HG02981 (cell line): ENCODE results near the gene SLC16A5.
"Not testable (repeated sequence)": the region's sequence is repeated elsewhere in the genome, so short reads cannot be mapped to it uniquely, and the experiment has no call there.

Experiments
- ATAC-seq: cut with Tn5 transposase; IDR thresholded peaks from one replicate; pipeline ENCODE4 v1.9.1; 2021; ENCODE audit warnings: mild to moderate bottlenecking, moderate library complexity; ENCODE audit not compliant: unreplicated experiment

Gene SLC16A5

DNA sequence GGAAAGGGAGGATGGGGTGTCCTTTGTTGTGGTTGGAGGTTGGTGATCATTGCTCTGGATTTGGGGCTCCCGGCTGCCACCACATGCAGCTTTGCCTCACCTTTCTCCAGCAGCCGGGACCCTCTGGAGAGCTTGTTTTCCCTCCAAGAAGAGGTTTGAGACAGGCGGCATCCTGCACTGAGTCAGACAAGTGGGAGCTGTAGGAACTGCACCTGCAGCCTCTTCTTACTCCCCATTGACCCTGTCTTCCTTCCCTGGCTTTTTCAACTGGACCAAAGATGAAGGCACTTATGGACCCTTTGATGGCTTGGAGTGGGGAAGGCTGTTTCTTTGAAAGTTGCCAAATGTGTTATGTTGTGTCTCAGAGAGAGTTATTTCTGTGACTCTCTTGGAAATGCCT is 24.1 kb upstream of the SLC16A5 start:
- ATAC-seq: no peak

DNA sequence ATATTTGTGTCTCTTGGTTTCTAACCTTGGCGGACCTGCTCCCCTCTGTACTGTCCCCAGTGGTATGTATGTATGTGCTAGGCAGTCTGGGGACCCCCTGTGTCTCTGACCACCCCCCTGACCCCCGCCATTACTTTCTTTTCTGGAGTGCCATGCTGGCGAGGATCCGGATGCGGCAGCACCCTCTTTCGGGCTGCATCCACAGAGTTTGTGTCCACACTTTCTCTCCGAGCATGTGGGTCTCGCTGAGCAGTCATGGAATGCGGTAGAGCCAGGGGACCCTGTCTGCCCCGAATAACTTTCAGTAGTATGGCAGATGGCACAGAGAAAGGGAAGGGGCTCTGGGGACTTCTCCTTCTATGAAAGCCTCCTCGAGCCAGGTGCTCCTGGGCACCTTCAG is 23.7 kb upstream of the SLC16A5 start:
- ATAC-seq: no peak

DNA sequence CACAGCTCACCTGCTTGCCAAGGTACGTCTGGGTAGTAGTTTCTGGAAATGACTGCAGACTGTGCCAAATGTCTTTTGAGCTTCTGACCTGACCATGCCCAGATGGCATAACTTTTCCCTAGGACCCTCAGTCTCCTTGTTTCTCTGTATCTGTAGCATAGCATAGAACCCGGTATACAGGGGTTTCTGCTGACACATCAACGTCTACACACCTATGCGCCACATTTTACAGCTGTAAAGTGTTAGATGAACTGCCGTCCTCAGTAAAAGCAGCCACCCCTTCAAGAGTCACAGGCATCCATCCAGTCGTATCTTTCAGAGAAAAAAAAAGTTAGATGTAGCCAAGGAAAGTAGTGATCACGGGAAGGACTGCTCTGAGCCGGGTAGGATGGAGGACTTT is 23.3 kb upstream of the SLC16A5 start:
- no peak for ATAC-seq

DNA sequence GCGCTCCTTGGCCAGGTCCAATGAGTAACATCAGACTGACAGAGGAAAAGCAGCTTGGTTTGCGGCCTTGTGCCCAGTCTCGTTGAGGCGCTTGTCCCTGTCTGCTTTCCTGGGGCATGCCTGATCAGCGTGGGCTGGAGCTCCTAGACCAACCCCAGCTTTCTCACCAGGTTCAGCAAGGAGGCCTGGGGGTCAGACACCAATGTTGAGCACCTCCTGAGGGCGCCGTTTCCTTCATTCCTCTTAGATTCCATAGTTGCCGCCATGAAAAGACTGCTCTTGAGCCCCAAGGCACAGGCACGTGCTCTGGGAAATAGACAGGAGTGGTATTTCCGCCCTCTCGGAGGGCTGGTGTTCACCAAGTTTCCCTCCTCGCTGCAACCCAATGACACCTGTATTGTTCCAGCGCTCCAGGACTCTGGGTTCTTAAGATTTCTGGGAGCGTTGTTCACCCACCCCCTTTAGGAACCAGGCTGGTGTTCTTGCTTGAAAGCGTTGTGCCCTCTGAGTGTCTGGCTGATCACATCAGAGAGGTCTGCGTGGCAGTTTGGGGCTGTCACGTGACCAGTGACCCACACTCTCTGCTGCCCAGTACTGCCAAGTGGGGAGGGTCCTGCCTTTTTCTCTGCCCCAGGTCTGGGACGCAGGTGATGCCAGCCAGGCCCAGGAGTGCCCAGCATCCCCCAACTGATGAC is 22.7 kb upstream of the SLC16A5 start:
- no peak for ATAC-seq

DNA sequence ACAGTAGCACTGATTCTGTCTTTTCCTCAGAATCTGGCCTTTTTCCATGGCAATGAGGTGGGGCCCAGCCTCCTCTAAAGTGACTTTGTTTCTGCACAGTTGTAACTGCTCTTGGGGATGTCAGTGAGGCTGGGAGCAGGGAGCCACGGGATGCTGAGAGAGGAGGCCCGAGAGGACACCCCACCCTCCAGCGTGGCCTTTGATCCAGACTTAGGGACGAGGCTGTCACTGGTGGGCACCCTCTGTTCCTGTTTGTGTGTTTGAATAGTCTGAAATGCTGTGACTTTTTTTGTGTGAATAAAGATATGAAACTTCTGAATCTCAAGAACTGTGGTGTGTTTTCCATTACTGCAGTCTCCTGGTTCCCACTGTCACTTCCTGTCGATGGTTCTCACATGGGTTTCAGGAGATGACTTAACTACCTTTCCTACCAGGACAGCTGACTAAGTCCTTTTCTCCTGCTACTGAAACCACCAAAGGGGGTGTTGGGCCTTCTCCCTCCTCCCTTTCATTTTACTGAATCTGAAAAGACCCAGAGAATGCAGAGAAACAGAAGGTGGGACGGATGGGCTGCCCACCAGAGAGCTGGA is 22.1 kb upstream of the SLC16A5 start:
- no peak for ATAC-seq

DNA sequence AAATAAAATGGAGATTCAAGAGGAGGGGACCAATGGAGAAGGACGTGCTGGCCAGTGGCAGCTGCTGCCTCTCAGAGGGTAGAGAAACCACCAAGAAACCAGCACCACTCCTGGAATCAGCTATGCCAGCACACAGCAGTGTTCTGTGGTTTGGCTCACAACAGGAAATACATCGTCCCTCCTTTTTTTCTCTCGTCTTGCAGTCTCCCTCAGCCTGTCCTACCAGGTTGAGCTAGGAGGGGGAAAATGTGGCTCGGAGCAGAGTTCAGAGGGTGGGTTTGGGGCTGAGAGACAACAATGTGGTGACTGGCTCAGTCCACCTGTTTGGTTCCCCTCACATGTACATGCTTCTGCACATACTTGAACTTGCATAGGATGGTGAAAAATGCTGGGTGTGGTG is 19.9 kb upstream of the SLC16A5 start:
- no peak for ATAC-seq

DNA sequence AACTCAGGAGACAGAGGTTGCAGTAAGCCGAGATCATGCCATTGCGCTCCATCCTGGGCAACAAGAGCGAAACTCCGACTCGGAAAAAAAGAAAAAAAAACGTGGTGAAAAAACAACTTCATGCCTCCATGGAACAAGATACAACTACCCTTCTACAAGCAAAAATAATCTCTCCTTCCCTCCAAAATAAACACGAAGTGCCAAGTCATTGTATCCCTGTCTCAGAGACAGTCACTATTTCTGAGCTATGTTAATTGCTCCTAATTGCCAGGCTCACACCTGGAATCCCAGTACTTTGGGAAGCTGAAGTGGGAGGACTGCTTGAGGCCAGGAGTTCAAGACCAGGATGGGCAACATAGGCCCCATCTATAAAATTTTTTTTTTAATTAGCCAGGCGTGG is 19.0 kb upstream of the SLC16A5 start:
- no peak for ATAC-seq

DNA sequence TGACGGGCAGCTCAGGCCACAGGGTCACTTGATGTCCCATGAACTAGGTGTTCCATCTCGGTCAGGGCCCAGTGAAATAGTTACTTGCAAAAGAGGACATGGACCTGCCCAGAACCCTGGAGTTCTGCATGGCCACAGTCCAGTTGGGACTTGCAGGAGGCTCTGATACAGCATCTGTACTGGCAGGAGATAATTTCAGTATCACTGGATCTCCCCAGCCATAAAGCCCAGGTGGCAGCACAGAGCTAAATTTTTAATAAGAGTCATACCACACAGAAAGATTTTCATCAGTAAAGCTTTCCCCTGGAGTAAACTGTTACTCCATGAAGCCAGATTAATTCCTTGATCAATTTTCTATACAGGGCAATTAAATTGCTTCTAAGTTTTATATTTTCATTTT is 18.0 kb upstream of the SLC16A5 start:
- no peak for ATAC-seq

DNA sequence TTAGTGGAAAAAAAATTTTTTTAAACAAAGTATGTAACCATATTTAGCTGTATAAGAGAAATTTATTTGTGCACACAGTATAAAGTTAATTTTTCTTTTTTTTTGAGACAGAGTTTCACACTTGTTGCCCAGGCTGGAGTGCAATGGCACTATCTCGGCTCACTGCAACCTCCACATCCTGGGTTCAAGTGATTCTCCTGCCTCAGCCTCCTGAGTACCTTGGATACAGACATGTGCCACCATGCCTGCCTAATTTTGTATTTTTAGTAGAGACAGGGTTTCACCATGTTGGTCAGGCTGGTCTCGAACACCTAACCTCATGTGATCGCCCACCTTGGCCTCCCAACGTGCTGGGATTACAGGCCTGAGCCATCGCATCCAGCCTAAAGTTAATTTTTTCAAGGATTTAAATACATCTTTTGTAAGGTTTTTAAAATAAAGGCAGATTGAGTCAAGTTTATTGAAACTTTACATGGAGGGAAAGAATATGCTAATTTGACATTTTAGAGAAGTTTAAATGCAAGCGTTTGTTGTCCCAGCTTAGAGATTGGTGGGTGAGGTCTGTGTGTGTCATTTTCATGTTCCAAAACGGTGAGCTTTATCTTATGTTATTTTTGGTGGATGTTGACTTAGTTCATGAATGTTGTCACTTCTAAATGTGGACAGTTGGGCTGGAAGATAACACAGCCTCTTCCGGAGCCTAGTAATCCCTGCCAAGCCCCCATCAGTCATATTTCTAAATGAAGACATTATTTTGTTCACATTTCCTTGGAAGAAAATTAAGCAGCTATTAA is 16.1 kb upstream of the SLC16A5 start:
- ATAC-seq: not testable (repeated sequence)

DNA sequence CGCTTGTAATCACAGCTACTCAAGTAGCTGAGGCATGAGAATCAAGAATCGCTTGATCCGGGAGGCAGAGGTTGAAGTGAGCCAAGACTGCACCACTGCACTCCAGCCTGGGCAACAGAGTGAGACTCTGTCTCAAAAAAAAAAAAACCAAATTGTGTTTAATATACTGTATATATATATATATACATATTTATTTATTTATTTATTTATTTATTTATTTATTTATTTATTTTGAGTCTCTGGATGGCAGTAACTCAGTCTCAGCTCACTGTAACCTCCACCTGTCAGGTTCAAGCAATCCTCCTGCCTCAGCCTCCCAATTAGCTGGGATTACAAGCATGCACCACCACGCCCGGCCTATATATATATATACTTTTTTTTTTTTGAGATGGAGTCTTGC is 14.8 kb upstream of the SLC16A5 start:
- not testable (repeated sequence) for ATAC-seq

DNA sequence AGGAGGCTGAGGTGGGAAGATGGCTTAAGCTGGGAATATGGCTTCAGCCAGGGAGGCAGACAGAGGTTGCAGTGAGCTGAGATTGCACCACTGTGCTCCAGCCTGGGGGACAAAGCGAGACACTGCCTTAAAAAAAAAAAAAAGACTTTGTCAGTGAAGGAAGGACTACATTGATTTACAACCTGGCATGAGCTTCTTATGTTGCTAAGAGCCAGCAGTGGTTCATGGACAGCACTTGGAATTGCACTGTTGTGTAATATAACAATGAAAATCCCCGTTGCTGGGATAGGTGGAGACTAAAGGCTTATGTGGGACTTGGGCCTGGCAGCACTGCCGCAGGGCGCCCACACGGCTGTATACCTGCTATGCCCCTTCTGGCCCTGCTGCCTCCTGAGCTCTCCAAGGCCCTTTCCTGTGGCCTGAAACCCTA is 14.1 kb upstream of the SLC16A5 start:
- no peak for ATAC-seq

DNA sequence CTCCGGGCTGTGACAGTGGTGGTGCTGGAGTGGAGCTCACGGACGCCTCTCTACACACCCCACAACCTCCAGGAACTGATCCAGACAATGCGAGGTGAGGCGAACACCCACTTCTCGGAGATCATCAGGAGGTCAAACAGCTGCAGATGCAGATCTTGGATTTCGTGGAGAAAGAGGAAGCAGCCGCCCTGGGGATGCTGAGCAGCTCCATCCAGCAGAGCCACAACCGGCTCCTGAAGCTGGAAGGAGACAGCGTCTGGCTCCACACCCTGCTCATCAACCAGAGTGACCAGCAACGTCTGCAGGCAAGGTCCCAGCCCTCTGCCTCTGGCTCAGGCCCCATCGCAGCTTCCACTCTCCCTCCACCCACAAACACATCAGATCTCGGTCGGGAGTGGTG is 13.2 kb upstream of the SLC16A5 start:
- no peak for ATAC-seq

DNA sequence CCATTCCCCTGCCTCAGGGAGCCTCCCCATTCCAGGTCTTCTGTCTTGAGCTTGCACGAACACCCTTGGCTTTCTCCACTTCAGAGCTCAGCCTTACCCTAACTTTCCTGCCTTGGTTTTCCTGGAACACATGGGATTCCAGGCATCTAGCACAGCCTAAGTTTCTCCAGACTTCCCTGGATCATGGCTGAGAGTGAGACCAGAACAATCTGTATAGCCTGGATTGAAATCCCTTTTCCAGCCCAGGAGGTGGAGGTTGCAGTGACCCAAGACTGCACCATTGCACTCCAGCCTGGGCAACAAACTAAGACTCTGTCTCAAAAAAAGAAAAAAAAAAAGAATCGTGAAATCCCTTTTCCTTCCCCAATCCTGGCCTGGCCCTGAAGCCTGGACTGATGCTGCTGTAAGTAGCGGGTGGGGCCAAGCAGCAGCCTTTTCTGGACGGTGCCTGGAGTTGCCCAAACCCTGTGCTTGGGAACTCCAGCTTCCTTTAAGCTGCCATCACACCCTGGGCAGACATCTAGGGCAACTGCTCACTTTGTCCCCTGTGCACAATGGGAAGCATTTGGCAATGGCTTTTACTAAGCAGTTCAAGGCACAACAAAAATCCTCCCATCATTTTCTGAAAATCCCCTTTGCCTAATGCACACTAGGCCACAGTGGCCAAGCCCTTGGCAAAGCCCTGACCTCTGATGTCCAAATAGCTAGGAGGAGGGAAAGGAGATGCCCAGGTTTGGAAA is 12.0 kb upstream of the SLC16A5 start:
- ATAC-seq: no peak

DNA sequence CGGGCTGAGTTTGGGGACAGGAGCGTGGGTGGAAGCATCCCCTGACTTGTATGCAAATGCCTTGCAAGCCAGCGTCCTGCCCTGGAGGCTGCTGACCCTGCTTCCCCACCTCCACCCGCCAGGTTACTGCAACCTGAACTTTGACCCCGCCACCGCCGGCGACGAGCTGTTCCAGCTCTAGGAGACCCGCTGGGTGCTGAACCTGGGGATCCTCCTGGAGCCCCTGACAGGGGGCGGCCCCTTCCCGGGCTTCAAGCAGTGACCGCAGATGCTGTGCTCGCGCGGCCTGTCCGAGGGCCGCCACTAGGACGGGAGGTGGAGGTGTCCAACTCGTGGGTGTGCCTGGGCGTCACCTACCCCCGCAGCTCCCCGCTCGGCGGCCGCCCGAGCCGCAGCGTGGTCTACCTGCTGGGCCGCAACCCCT is 10.7 kb upstream of the SLC16A5 start:
- no peak for ATAC-seq

DNA sequence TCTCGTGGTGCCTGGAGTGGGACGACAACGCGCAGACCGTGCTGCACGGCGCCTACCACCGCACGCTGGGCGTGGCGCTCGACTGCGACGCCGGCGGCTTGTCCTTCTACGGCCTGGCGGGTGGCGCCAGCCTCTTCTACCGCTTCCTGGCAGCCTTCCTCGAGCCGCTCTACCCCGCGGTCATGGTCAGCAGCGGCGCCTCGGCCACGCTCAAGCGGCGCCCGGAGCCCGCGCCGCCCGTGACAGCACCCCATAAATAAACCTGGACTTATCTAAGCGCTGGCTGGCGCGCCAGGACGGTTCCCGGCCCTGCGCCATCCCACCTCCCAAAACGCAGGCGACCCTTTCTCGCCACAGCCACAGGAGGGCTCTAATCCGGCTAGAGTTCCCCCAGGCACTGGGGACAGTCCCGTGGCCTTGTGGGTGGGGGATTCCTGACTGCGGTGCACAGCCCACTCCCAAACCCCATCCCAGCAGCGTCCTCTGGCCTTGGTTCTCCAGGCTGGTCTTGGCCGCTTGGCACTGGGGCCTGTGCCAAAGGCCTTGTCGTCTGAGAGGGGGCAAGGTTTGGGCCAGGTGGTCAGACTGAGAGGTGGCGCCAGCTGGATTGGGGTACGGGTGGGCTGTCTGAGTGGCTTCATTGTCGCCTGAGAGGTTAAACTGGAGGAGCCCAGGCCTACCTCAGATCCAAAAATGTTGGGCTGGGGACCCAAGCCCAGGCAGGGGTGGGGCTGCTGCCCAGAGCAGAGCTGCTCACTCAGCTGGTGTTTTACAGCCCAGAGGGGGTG is 10.1 kb upstream of the SLC16A5 start:
- ATAC-seq: peak; percentile 38

DNA sequence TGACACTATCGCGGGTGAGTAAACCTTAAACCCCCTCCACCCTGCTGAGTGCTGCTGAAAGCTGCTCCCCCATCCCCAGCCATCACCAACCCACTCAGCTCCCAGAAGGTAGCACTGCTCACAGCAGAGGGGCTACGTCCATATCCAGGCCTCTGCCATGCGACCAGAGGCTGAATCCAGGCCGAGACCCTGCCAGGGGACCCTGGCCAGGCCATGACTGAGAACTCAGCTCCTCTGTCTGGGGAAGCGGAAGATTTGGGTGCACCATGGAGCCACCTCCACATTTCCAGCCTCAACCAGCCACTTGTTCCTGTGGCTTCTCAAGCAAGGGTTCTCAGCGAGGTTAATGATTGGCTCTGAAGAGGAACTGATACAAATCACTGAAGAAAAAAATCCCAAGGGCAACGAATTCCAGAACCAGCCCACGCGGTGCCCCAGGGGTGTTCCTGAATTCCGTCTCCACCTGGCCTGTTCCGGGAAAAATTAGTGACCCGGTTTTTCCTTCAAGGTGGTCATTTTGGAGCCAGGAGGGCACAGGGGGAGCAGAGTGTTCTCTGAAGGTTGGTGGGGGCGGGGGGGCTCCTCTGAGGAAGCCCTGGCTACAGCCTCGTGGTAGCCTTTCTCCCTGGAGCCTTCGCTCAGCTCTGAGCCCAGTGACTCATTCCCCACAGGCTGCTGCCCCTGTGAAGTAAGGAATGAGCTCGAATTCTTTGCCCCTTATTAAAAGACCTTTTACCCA is 9.3 kb upstream of the SLC16A5 start:
- peak; percentile 53 for ATAC-seq

DNA sequence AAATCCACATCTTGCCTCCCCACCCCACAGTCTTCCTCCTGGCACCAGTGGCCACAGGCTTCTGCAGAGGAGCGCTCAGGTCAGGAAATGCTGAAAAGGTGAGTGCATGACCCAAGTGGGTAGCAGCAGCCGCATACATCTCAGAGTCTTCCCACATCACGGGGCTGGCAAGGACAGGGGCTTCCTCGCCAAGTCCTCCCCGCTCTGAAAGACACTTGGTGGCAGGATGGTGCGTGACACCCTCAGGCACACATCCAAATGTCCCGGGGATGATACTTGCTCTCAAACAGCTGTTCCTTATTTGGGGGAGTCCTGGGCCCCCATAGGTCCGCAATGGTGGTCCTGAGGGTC is 8.8 kb upstream of the SLC16A5 start:
- ATAC-seq: peak; percentile 10

DNA sequence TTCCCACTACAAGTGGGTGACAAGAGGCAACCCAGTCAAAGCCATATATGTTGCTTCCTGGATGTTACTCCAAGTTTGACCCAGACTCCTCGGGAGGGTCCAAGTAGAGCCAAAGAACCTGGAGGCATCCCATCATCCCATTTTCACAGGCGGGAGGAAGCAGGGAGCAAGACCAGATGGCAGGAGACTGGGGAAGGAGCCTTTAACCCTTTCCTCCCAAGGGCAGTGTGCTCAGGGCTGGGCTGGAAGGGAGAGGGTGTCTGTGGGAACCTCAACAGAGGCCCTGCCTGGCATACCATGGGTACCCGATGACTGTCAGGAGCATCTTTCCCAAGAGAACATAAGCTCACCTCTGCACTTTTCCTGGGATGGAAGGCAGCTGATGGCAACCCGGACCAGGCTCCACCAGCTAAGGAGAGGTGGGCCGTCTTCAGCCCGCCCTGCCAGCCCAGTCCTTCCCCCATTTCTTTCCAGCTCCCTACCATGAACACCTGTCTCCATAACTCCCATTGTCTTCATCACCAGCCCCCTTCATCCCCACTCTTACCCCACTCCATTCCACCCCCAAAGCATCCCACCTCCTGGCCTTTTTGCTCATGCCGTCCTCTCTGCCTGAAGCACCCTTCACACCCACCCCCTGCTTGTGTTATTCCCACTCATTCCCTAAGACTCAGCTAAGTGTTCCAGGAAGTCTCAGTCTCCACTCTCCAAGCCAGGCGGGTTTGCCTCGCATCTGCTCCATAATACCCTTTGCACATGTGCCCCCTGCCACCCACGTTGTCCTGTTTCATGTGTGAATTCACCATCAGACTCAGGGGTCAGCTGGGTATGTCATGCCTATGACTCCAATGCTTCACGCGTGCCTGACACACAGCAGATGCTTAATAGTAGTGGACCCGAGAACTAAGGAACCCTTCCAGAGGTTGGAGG is 5.9 kb upstream of the SLC16A5 start:
- ATAC-seq: no peak

DNA sequence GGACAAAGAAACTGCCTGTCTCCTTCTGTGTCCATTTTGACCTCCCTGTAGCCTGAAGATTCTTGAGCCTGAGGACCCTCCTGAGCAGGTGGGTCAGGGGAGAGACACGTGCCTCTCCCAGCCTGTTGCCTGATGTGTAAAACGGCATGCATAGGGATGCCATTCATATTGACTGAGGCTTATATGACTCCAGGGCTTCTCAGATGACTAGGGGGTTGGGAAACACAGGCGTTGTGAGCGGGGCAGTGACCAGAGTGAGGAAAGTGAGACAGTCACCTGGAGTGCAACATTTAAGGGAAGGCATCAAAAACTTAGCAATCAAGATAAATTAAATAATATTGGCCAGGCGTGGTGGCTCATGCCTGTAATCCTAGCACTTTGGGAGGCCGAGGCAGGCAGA is 5.1 kb upstream of the SLC16A5 start:
- no peak for ATAC-seq
